Breast epithelium (tissue), 4 donors: ENCODE results near the gene LEO1. TPM values are rescaled to one million over a fixed set of nuclear protein-coding genes. Genes with fewer than 3 reads are reported as not detected.
A peak's percentile ranks its signal among the peaks of the same experiment; 100 is the strongest.

Experiments used
- DNase-seq, 2 donors: peaks; one replicate each; pipeline ENCODE4 v3.0.0-alpha.2; 2019; ENCODE audit warnings: low spot score in 2 of 2
- H3K27ac ChIP-seq, 2 donors: fragments of 200-600 bp; sonication (generic) in 1 of 2; one replicate each; pipeline ENCODE4 v1.5.1; 2016 to 2019; ENCODE audit warnings: mild to moderate bottlenecking in 1 of 2
- H3K27me3 ChIP-seq, 2 donors: fragments of 200-600 bp; sonication (generic) in 1 of 2; one replicate each; pipeline versions ENCODE4 v1.5.1 to v1.6.0; 2017 to 2019; ENCODE audit warnings: control low read depth in 1 of 2, mild to moderate bottlenecking in 1 of 2
- H3K36me3 ChIP-seq: fragments of 200-600 bp; one replicate; pipeline ENCODE4 v1.5.1; 2019
- H3K4me1 ChIP-seq, 2 donors: fragments of 200-600 bp; sonication (generic); one replicate each; pipeline ENCODE4 v1.5.1; 2016 to 2019; ENCODE audit warnings: control low read depth in 1 of 2
- H3K4me3 ChIP-seq, 3 donors: fragments of 200-600 bp; sonication (generic); 1 replicate in 2 of 3; 2 replicates in 1 of 3; pipeline ENCODE4 v1.5.1; 2016 to 2019; ENCODE audit warnings: mild to moderate bottlenecking in 3 of 3, moderate library complexity in 2 of 3
- H3K9me3 ChIP-seq, 2 donors: fragments of 200-600 bp; sonication (generic) in 1 of 2; one replicate each; pipeline ENCODE4 v1.5.1; 2016 to 2019; ENCODE audit warnings: control low read depth in 1 of 2
- POLR2A ChIP-seq: fragments of 450-650 bp; IDR thresholded peaks from one replicate; pipeline ENCODE4 v1.6.1; 2016; ENCODE audit warnings: antibody characterized with exemption, mild to moderate bottlenecking, moderate library complexity
- POLR2AphosphoS5 ChIP-seq, 3 donors: sonication (generic); formaldehyde crosslinking; IDR thresholded peaks; one replicate each; pipeline ENCODE4 v1.6.1; 2017; ENCODE audit warnings: antibody characterized with exemption in 3 of 3
- intact Hi-C: fragments of 100-400 bp; cut with DNase I; formaldehyde crosslinking; loops from one replicate; pipeline ENCODE4 v1.15.1; 2023; ENCODE audit warnings: low total_unique reads
- total RNA-seq, 3 donors: library from RNA; depleted of rRNA; stranded (reverse); fragments of >200 nt; gene quantifications; one replicate each; pipeline ENCODE4 v1.1.0, GENCODE V29; 2016
- TF ChIP-seq, protein P1 (sequence below), 3 donors: fragments of 450-650 bp; IDR thresholded peaks; one replicate each; pipeline ENCODE4 v1.5.1; 2016 to 2017; ENCODE audit warnings: antibody characterized with exemption in 3 of 3, mild to moderate bottlenecking in 3 of 3, moderate library complexity in 3 of 3

The LEO1 gene
- total RNA-seq, 3 donors from 2014 or later, result 12.8 to 25.5 (median 23.3) TPM

- Histone ChIP-seq H3K27me3 (no peaks in the 10 kb centered on the region), H3K27ac (peak within 1 kb of the TSS; percentile 97), H3K4me3 (peak within 1 kb of the TSS; percentile 63 to 78 (median 64)), H3K4me1 (peaks cover 0 to 14% of the 10 kb centered on the region in 2 donors), H3K9me3 (no peaks in the 10 kb centered on the region), H3K36me3 (no peaks in the 10 kb centered on the region)
- peak; percentile 93 for DNase-seq
- intact Hi-C loops, result no loop called here
- TF ChIP-seq POLR2A (peak; percentile 80), POLR2AphosphoS5 (IDR thresholded peaks at IDR 0.05) (peak; percentile 71 to 97 (median 81))
- TF ChIP-seq, protein P1, sequence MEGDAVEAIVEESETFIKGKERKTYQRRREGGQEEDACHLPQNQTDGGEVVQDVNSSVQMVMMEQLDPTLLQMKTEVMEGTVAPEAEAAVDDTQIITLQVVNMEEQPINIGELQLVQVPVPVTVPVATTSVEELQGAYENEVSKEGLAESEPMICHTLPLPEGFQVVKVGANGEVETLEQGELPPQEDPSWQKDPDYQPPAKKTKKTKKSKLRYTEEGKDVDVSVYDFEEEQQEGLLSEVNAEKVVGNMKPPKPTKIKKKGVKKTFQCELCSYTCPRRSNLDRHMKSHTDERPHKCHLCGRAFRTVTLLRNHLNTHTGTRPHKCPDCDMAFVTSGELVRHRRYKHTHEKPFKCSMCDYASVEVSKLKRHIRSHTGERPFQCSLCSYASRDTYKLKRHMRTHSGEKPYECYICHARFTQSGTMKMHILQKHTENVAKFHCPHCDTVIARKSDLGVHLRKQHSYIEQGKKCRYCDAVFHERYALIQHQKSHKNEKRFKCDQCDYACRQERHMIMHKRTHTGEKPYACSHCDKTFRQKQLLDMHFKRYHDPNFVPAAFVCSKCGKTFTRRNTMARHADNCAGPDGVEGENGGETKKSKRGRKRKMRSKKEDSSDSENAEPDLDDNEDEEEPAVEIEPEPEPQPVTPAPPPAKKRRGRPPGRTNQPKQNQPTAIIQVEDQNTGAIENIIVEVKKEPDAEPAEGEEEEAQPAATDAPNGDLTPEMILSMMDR (IDR thresholded peaks at IDR 0.05), result peak in 1 of 3 donors; percentile 22
These were observed 47.3 kb upstream of the LEO1 start, which contains the start of gene MAPK6 for GRCh38 chr15:52018693-52019393. Gene MAPK6 (plus strand): TSS chr15:52019219. CDS start chr15:52046461, 27,242 bp downstream.

DNA sequence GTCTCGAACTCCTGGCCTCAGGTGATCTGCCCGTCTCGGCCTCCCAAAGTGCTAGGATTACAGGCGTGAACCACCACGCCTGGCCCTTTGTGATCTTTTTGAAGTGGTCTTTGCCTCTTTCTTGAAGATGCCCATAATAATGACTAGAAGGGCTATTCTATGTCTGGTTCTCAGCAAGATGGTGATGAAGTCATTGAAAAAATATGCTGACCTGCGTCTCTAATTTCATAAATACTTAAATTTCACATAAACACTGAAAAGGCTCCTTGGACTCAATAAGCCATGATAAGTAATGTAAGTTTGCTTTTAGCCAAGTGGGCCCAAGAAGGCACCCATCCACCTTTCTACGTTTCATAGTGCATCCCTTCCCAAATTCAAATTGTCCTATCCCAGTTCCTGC lies 46.7 kb upstream of the LEO1 start:
- no peaks in the 10 kb centered on the region for H3K9me3 ChIP-seq
- peak overlapping the region; percentile 97 for H3K27ac ChIP-seq
- no peaks in the 10 kb centered on the region for H3K27me3 ChIP-seq
- no peak for DNase-seq
- H3K4me3 ChIP-seq, result peak overlapping the region in 2 of 3 donors; percentile 63 to 78
- no peaks in the 10 kb centered on the region for H3K36me3 ChIP-seq
- no peak for TF ChIP-seq POLR2A
- TF ChIP-seq POLR2AphosphoS5 (IDR thresholded peaks at IDR 0.05), result no peak
- TF ChIP-seq, protein P1 (IDR thresholded peaks at IDR 0.05), result no peak
- peaks cover 0 to 14% of the 10 kb centered on the region in 2 donors for H3K4me1 ChIP-seq
- intact Hi-C loops, result no loop called here

- DNase-seq, result no peak
- TF ChIP-seq, protein P1 (IDR thresholded peaks at IDR 0.05), result no peak
- TF ChIP-seq POLR2AphosphoS5 (IDR thresholded peaks at IDR 0.05), result no peak
- no peak for TF ChIP-seq POLR2A
- H3K4me3 ChIP-seq, result no peak overlapping the region
- H3K9me3 ChIP-seq, result no peaks in the 10 kb centered on the region
- H3K4me1 ChIP-seq, result peaks cover 0 to 7% of the 10 kb centered on the region in 2 donors
- H3K36me3 ChIP-seq, result no peaks in the 10 kb centered on the region
- H3K27me3 ChIP-seq, result no peaks in the 10 kb centered on the region
- H3K27ac ChIP-seq, result no peak overlapping the region
- intact Hi-C loops, result no loop called here
These were observed 44.7 kb upstream of the LEO1 start for GRCh38 chr15:52016316-52016715.

DNA sequence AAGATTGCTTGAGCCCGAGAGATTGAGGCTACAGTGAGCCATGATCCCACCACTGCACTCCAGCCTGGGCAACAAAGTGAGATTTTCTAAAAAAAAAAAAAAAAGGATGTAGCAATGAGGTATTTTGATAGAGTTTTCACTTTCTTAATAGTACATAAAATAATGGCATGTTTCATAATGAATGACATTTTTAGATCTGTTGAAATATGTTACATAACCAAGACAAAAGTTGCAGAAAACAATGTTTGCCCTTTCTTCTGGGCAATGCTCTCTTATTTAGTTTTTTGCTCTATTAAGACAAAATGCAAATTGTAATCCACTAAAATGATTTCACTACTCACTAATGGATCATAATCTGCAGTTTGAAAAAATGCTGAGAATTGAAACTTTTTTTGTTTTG lies 43.0 kb upstream of the LEO1 start:
- H3K27ac ChIP-seq, result no peak overlapping the region
- intact Hi-C loops, result no loop called here
- no peak overlapping the region for H3K4me3 ChIP-seq
- DNase-seq, result no peak
- H3K36me3 ChIP-seq, result no peaks in the 10 kb centered on the region
- no peaks in the 10 kb centered on the region for H3K27me3 ChIP-seq
- TF ChIP-seq, protein P1 (IDR thresholded peaks at IDR 0.05), result no peak
- TF ChIP-seq POLR2AphosphoS5 (IDR thresholded peaks at IDR 0.05) (no peak), POLR2A (no peak)
- no peaks in the 10 kb centered on the region for H3K4me1 ChIP-seq
- no peaks in the 10 kb centered on the region for H3K9me3 ChIP-seq

DNA sequence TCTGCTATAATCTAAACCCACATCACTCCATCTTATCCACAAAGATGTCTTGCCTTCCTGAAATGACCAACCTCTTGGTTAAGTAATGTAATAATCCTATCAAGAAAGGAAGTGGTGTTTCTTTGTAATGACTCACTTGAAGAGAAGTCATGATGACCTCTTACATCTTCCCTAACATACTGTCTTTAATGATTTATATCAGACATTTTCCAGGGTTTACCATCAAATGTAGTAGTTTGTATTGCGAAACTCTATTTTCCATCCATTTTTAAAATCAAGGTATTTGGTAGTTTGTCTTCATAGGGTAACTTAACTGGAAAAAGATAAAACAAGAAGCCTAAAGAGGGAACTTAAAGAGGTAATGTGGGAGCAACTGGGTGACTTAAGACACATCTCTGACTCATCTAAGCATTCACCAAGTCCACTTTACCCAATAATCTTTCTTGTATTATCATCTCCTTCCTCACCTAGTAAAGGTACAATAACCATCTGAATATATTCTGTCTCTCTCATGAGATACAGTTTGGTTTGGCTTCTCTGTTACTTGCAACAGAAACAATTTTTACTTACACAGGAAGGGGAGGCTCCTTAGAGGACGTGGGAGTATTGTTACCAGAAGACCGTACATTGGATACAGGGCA lies 41.7 kb upstream of the LEO1 start:
- H3K36me3 ChIP-seq, result no peaks in the 10 kb centered on the region
- H3K9me3 ChIP-seq, result no peaks in the 10 kb centered on the region
- no peak overlapping the region for H3K27ac ChIP-seq
- no peaks in the 10 kb centered on the region for H3K4me1 ChIP-seq
- H3K4me3 ChIP-seq, result no peak overlapping the region
- TF ChIP-seq POLR2A (no peak), POLR2AphosphoS5 (IDR thresholded peaks at IDR 0.05) (no peak)
- TF ChIP-seq, protein P1 (IDR thresholded peaks at IDR 0.05), result no peak
- intact Hi-C loops, result no loop called here
- H3K27me3 ChIP-seq, result no peaks in the 10 kb centered on the region
- DNase-seq, result no peak
